GM19455 (cell line): ENCODE results near the gene TBC1D10A.
A peak's percentile ranks its signal among the peaks of the same experiment; 100 is the strongest.
"Not testable (repeated sequence)": the region's sequence is repeated elsewhere in the genome, so short reads cannot be mapped to it uniquely, and the experiment has no call there.

Source experiments
- ATAC-seq: cut with Tn5 transposase; IDR thresholded peaks from one replicate; pipeline ENCODE4 v1.9.1; 2021; ENCODE audit not compliant: unreplicated experiment

Gene TBC1D10A

GRCh38 chr22:30348404-30348803 lies 21.7 kb upstream of the TBC1D10A start:
- ATAC-seq = no peak

- ATAC-seq = no peak
Measured at GRCh38 chr22:30347255-30347892, 20.6 kb upstream of the TBC1D10A start.

- no peak for ATAC-seq
Measured at GRCh38 chr22:30344447-30345200, 17.9 kb upstream of the TBC1D10A start.

- no peak for ATAC-seq
Measured at GRCh38 chr22:30340911-30341685, 14.4 kb upstream of the TBC1D10A start.

- no peak for ATAC-seq
Measured at GRCh38 chr22:30338802-30339201, 12.1 kb upstream of the TBC1D10A start.

GRCh38 chr22:30338341-30338740 lies 11.6 kb upstream of the TBC1D10A start:
- ATAC-seq = not testable (repeated sequence)

- no peak for ATAC-seq
Measured at GRCh38 chr22:30337461-30337778, 10.7 kb upstream of the TBC1D10A start.

- ATAC-seq = no peak
Measured at GRCh38 chr22:30336752-30337460, 10.2 kb upstream of the TBC1D10A start.

GRCh38 chr22:30335236-30335635 lies 8.5 kb upstream of the TBC1D10A start:
- ATAC-seq = no peak

GRCh38 chr22:30334646-30335045 lies 7.9 kb upstream of the TBC1D10A start:
- ATAC-seq = no peak

GRCh38 chr22:30333707-30334087 lies 7.0 kb upstream of the TBC1D10A start:
- ATAC-seq = no peak

- ATAC-seq = no peak
Measured at GRCh38 chr22:30332994-30333706, 6.4 kb upstream of the TBC1D10A start.

- ATAC-seq = no peak
Measured at GRCh38 chr22:30332551-30332950, 5.8 kb upstream of the TBC1D10A start.

- ATAC-seq = no peak
Measured at GRCh38 chr22:30328466-30329049, 1.8 kb upstream of the TBC1D10A start.

GRCh38 chr22:30327864-30328345 lies 1.2 kb upstream of the TBC1D10A start:
- no peak for ATAC-seq

GRCh38 chr22:30326255-30326705 lies 461 bp downstream of the TBC1D10A start:
- ATAC-seq = peak; percentile 20

GRCh38 chr22:30325724-30326254 lies 952 bp downstream of the TBC1D10A start:
- ATAC-seq = no peak

GRCh38 chr22:30325065-30325720 lies 1.5 kb downstream of the TBC1D10A start:
- no peak for ATAC-seq

- ATAC-seq = no peak
Measured at GRCh38 chr22:30324014-30324730, 2.6 kb downstream of the TBC1D10A start.
